Measurements from ENCODE around the gene ERRFI1. TPM values are rescaled to one million over a fixed set of nuclear protein-coding genes. Genes with fewer than 3 reads are reported as not detected.

The ERRFI1 gene
- total and polyA plus RNA-seq, 4 donors = 60.7 to 424 (median 106) TPM

DNA sequence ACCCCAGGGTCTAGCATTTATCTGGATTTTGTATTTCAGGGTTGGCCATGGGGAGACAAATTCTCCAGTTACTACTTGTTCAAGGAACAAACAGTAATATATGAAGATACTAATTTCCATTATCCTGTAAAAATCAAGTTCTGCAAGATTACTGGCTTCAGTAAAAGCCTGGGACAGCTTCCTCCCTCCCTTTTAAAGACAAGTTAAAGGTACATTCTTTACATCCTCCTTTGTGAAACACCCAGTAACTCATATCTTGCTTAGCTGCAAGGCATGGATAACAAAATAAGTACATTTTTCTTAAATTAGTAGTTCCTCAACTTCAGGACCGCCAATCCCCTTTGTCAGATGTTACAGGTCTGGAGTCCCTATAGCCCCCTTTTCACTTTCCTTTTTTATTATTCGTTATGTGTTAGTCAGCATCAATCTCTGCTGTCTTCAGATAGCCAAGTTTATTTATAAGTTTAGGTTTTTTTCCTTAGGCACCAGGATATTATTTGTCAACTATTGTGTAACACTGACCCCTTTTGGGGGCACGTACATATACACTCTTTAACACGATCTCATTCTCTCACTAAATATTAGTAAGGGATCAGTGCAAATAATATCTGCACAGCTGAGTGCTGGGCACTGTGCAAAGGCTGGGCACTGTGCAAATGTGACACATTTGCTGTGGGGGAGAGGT lies 9.8 kb downstream of the ERRFI1 start:
- no peaks in the 10 kb centered on the region for H3K9me3 ChIP-seq (ENCODE audit: control insufficient read depth in 4 of 4, low read length in 3 of 4)
- no peaks in the 10 kb centered on the region for H3K27me3 ChIP-seq (ENCODE audit: control insufficient read depth in 4 of 4, insufficient read depth in 4 of 4, low read length in 3 of 4)
- H3K27ac ChIP-seq (ENCODE audit: low read depth in 1 of 2, low read length in 2 of 2) = peak overlapping the region; percentile 48 to 57
- peaks cover 3 to 67% (median 44%) of the 10 kb centered on the region in 4 donors for H3K36me3 ChIP-seq (ENCODE audit: control insufficient read depth in 4 of 4, insufficient read depth in 3 of 4, low read depth in 1 of 4, low read length in 3 of 4)
- 25% methylated on average over 4 of the region's 4 CpGs for WGBS
- DNase-seq (ENCODE audit: low spot score) = no peak
- no peak overlapping the region for H3K4me3 ChIP-seq (ENCODE audit: low read depth in 1 of 3, low read length in 3 of 3)
- no peak for TF ChIP-seq FOXA1 (IDR thresholded peaks at IDR 0.05)
- TF ChIP-seq RAD21 (IDR thresholded peaks at IDR 0.05) = peak; percentile 34 to 45
- TF ChIP-seq, protein P1, sequence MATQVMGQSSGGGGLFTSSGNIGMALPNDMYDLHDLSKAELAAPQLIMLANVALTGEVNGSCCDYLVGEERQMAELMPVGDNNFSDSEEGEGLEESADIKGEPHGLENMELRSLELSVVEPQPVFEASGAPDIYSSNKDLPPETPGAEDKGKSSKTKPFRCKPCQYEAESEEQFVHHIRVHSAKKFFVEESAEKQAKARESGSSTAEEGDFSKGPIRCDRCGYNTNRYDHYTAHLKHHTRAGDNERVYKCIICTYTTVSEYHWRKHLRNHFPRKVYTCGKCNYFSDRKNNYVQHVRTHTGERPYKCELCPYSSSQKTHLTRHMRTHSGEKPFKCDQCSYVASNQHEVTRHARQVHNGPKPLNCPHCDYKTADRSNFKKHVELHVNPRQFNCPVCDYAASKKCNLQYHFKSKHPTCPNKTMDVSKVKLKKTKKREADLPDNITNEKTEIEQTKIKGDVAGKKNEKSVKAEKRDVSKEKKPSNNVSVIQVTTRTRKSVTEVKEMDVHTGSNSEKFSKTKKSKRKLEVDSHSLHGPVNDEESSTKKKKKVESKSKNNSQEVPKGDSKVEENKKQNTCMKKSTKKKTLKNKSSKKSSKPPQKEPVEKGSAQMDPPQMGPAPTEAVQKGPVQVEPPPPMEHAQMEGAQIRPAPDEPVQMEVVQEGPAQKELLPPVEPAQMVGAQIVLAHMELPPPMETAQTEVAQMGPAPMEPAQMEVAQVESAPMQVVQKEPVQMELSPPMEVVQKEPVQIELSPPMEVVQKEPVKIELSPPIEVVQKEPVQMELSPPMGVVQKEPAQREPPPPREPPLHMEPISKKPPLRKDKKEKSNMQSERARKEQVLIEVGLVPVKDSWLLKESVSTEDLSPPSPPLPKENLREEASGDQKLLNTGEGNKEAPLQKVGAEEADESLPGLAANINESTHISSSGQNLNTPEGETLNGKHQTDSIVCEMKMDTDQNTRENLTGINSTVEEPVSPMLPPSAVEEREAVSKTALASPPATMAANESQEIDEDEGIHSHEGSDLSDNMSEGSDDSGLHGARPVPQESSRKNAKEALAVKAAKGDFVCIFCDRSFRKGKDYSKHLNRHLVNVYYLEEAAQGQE (IDR thresholded peaks at IDR 0.05) = no peak
- TF ChIP-seq YY1 (IDR thresholded peaks at IDR 0.05) = no peak
- TF ChIP-seq, protein P2, sequence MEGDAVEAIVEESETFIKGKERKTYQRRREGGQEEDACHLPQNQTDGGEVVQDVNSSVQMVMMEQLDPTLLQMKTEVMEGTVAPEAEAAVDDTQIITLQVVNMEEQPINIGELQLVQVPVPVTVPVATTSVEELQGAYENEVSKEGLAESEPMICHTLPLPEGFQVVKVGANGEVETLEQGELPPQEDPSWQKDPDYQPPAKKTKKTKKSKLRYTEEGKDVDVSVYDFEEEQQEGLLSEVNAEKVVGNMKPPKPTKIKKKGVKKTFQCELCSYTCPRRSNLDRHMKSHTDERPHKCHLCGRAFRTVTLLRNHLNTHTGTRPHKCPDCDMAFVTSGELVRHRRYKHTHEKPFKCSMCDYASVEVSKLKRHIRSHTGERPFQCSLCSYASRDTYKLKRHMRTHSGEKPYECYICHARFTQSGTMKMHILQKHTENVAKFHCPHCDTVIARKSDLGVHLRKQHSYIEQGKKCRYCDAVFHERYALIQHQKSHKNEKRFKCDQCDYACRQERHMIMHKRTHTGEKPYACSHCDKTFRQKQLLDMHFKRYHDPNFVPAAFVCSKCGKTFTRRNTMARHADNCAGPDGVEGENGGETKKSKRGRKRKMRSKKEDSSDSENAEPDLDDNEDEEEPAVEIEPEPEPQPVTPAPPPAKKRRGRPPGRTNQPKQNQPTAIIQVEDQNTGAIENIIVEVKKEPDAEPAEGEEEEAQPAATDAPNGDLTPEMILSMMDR (IDR thresholded peaks at IDR 0.05; ENCODE audit: low read depth, low read length, missing input control) = peak; percentile 5
- TF ChIP-seq TAF1 (conservative IDR thresholded peaks at IDR 0.05) = no peak
- no peak for TF ChIP-seq NR2F2 (IDR thresholded peaks at IDR 0.05)
- no peak for TF ChIP-seq HNF4G (IDR thresholded peaks at IDR 0.05)
- peak in 1 of 2 donors; percentile 9 for TF ChIP-seq JUND (IDR thresholded peaks at IDR 0.05)
- no peak for TF ChIP-seq EGR1 (IDR thresholded peaks at IDR 0.05; ENCODE audit: low read depth in 2 of 2)
- TF ChIP-seq SP1 (IDR thresholded peaks at IDR 0.05) = no peak
- TF ChIP-seq RXRA (IDR thresholded peaks at IDR 0.05) = no peak
- H3K9ac ChIP-seq (ENCODE audit: low read depth in 1 of 2, low read length in 2 of 2) = peak overlapping the region; percentile 49 to 50
- H3K4me1 ChIP-seq (ENCODE audit: control insufficient read depth in 4 of 4, insufficient read depth in 4 of 4, low read length in 3 of 4) = peaks cover 2 to 31% (median 17%) of the 10 kb centered on the region in 4 donors

DNA sequence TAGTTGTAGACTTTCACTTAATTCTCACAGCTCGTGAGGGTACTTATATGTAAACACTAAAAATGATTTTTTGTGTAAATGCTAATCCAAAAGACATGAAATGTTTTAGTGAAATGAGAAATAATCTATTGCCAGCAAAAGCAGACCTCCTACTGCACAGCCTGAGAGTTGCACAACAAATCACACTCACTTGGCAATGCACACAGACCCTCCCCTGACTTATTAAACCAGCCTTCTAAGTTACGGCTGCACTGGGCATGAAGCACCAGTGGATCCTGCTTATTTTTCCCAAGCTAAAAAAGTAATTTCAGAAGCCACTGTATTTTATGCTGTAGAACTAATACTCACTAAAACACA lies 10.3 kb downstream of the ERRFI1 start:
- H3K9me3 ChIP-seq (ENCODE audit: control insufficient read depth in 4 of 4, low read length in 3 of 4) = no peaks in the 10 kb centered on the region
- H3K4me3 ChIP-seq (ENCODE audit: low read depth in 1 of 3, low read length in 3 of 3) = no peak overlapping the region
- peak overlapping the region in 1 of 2 donors; percentile 49 for H3K9ac ChIP-seq (ENCODE audit: low read depth in 1 of 2, low read length in 2 of 2)
- TF ChIP-seq, protein P3, sequence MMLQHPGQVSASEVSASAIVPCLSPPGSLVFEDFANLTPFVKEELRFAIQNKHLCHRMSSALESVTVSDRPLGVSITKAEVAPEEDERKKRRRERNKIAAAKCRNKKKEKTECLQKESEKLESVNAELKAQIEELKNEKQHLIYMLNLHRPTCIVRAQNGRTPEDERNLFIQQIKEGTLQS (IDR thresholded peaks at IDR 0.05) = no peak
- TF ChIP-seq RXRA (IDR thresholded peaks at IDR 0.05) = no peak
- TF ChIP-seq HNF4A (conservative IDR thresholded peaks at IDR 0.05) = peak in 1 of 2 donors; percentile 1
- TF ChIP-seq, protein P2 (IDR thresholded peaks at IDR 0.05; ENCODE audit: low read depth, low read length, missing input control) = no peak
- TF ChIP-seq SP1 (IDR thresholded peaks at IDR 0.05) = no peak
- no peak for TF ChIP-seq FOXA1 (IDR thresholded peaks at IDR 0.05)
- no peak for TF ChIP-seq NR2F2 (IDR thresholded peaks at IDR 0.05)
- no peak for TF ChIP-seq FOXA2 (IDR thresholded peaks at IDR 0.05)
- H3K4me1 ChIP-seq (ENCODE audit: control insufficient read depth in 4 of 4, insufficient read depth in 4 of 4, low read length in 3 of 4) = peaks cover 2 to 31% (median 17%) of the 10 kb centered on the region in 4 donors
- DNase-seq (ENCODE audit: low spot score) = no peak
- H3K27ac ChIP-seq (ENCODE audit: low read depth in 1 of 2, low read length in 2 of 2) = peak overlapping the region; percentile 48 to 57
- H3K27me3 ChIP-seq (ENCODE audit: control insufficient read depth in 4 of 4, insufficient read depth in 4 of 4, low read length in 3 of 4) = no peaks in the 10 kb centered on the region
- 24% methylated on average over 2 of the region's 2 CpGs for WGBS
- H3K36me3 ChIP-seq (ENCODE audit: control insufficient read depth in 4 of 4, insufficient read depth in 3 of 4, low read depth in 1 of 4, low read length in 3 of 4) = peaks cover 3 to 68% (median 47%) of the 10 kb centered on the region in 4 donors

Measured in liver (tissue), 9 donors.